Activated B cell treated with CpG ODN at 0.5 μM for 24 hours (primary cell): ENCODE results near the gene CTSW. TPM values are rescaled to one million over a fixed set of nuclear protein-coding genes. Genes with fewer than 3 reads are reported as not detected.
A peak's percentile ranks its signal among the peaks of the same experiment; 100 is the strongest.

ENCODE experiments used
- ATAC-seq: fragments of 200-7000 bp; cut with Tn5 transposase; one replicate; pipeline ENCODE4 v1.10.0; 2021; ENCODE audit warnings: low read depth, mild to moderate bottlenecking, moderate library complexity
- CTCF ChIA-PET: fragments of 350-600 bp; sonication (Branson Sonifier 250); formaldehyde crosslinking; loops from one replicate; lab custom pipeline; 2021; ENCODE audit warnings: antibody characterized with exemption; lab: Charles Lee
- POLR2A ChIA-PET: fragments of 350-600 bp; sonication (Branson Sonifier 250); formaldehyde crosslinking; loops from one replicate; lab custom pipeline; 2021; ENCODE audit warnings: antibody characterized with exemption; lab: Charles Lee
- DNase-seq: peaks from one replicate; pipeline ENCODE4 v3.0.0; 2022
- H3K27ac Mint-ChIP-seq: one replicate; pipeline ENCODE4 v1.8.0; 2020; ENCODE audit warnings: mixed read lengths
- H3K27me3 Mint-ChIP-seq: one replicate; pipeline ENCODE4 v1.8.0; 2021; ENCODE audit warnings: mixed read lengths
- H3K36me3 Mint-ChIP-seq: one replicate; pipeline ENCODE4 v1.8.0; 2021; ENCODE audit warnings: low read depth, mixed read lengths
- H3K4me1 Mint-ChIP-seq: one replicate; pipeline ENCODE4 v1.8.0; 2021; ENCODE audit warnings: mixed read lengths
- H3K4me3 Mint-ChIP-seq: one replicate; pipeline ENCODE4 v1.8.0; 2020; ENCODE audit warnings: mild to moderate bottlenecking, mixed read lengths
- H3K9me3 Mint-ChIP-seq: one replicate; pipeline ENCODE4 v1.8.0; 2020; ENCODE audit warnings: mixed read lengths
- CTCF ChIP-seq: fragments of 200-600 bp; IDR thresholded peaks from one replicate; pipeline ENCODE4 v1.8.0; 2022; ENCODE audit warnings: antibody characterized with exemption, mild to moderate bottlenecking
- intact Hi-C: fragments of 100-400 bp; cut with micrococcal nuclease; formaldehyde crosslinking; loops from one replicate; pipeline ENCODE4 v1.15.1; 2024
- total RNA-seq: library from RNA; stranded (reverse); gene quantifications from 2 replicates; pipeline ENCODE4 v1.2.3, GENCODE V29; 2022

Gene CTSW
- total RNA-seq, 1 donor from 2014 or later = 0.93 TPM

DNA sequence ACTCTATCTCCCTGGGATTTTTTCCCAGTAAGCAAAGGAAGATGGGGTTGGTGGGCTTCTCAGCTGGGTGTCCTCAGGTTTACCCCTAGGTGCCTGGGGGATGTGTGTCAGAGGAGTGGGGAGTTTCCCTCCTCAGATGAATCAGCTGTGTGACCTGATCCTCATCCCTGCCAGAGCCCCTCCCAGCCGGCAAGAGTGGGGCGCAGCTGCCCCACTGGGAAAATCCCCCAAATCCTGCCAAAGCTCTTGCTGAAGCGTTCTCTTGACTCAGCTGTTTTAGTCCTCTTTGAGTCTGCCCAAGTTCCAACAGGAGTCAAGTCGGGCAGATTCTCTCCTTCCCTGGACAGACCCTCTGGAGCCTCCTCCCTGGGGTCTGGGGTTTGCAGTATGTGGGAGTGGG, 33.2 kb downstream of the CTSW start:
- TF ChIP-seq CTCF = no peak
- Mint-ChIP-seq H3K9me3 (no peaks in the 10 kb centered on the region), H3K36me3 (peaks cover 5% of the 10 kb centered on the region), H3K27ac (no peak overlapping the region), H3K4me1 (peaks cover 43% of the 10 kb centered on the region), H3K4me3 (no peak overlapping the region), H3K27me3 (peaks cover 15% of the 10 kb centered on the region)
- intact Hi-C loops = no loop called here
- ChIA-PET CTCF (no interaction called here), POLR2A (interaction anchor here (0.7 kb wide), 1 partner anchor 49 kb away, joined by 3 read pairs; no protein-coding TSS in a partner anchor)
- no peak for DNase-seq
- ATAC-seq = no peak

DNA sequence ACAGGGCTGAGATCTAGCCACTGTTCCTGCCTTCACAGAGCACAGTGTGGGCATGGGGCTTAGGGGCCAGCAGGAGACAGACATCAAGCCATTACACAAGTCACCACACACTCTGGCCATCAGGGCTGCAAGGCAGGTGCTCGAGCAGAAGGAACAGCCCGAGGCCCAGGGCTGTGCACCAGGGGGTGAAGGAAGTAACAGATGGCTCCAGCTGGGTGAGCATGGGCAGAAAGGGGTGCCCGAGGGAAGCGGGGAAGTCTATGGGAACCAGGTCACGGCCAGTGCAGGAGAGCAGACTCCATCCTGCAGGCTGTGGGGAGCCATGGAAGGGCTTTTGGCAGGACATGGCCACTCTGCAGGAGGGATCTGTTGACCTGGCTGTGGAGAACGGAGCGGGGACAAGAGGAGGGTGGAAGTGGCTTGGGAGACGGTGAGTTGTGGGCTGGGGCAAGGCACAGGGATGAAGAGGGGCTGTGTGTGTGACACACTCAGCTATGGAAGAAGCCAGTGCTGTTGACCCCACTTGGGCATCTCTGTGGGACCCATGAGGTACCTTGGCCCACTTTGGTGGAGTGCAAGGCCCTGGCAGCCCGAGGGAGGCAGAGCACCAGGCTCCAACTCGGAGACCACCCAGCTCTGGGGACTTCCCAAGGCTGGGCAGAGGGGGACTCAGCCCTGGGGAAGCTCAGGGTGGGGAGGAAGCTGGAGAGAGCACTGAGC, 35.6 kb downstream of the CTSW start:
- no peak for ATAC-seq
- H3K9me3 Mint-ChIP-seq = no peaks in the 10 kb centered on the region
- peaks cover 5% of the 10 kb centered on the region for H3K27me3 Mint-ChIP-seq
- intact Hi-C loops = no loop called here
- H3K4me1 Mint-ChIP-seq = peaks cover 50% of the 10 kb centered on the region
- ChIA-PET POLR2A (interaction anchor here (0.5 to 2.3 kb wide), 7 partner anchors 21 to 1048 kb away, joined by 3 to 18 read pairs (median 6); partner anchors contain the start of genes CCDC85B and FIBP), CTCF (interaction anchor here (0.8 to 1.6 kb wide), 2 partner anchors 27 to 73 kb away, joined by 3 to 6 read pairs; partner anchors contain the start of gene FIBP)
- peaks cover 9% of the 10 kb centered on the region for H3K36me3 Mint-ChIP-seq
- H3K27ac Mint-ChIP-seq = peak overlapping the region; percentile 28
- TF ChIP-seq CTCF = no peak
- peak overlapping the region; percentile 2 for H3K4me3 Mint-ChIP-seq
- DNase-seq = no peak

DNA sequence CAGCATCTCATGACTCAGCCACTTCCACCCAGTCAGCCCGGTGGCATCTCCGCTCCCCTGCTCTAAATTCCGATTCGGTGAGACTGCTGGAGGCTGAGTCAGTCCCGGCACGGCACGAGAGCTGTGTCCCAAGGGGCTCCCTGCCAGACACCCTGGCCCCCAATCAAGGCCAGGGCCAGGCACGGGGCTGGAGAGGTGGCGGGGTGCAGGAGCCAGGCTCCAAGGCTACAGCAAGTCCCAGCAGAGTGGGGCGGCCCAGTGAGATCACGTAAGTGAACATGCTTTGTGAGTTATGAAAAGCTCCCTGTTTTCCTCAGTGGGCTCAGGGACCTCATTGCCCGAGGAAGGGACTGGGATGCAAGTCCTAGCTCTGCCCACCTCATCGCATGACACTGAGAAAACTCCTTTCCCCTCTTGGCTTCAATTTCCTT, 36.2 kb downstream of the CTSW start:
- no peak for ATAC-seq
- Mint-ChIP-seq H3K36me3 (peaks cover 9% of the 10 kb centered on the region), H3K27me3 (peaks cover 3% of the 10 kb centered on the region), H3K4me1 (peaks cover 55% of the 10 kb centered on the region), H3K4me3 (no peak overlapping the region), H3K27ac (no peak overlapping the region), H3K9me3 (no peaks in the 10 kb centered on the region)
- POLR2A ChIA-PET = interaction anchor here (0.5 to 2.3 kb wide), 6 partner anchors 22 to 1047 kb away, joined by 3 to 18 read pairs (median 5); partner anchors contain the start of genes CCDC85B and FIBP
- CTCF ChIA-PET = interaction anchor here (1.6 kb wide), 1 partner anchor 27 kb away, joined by 6 read pairs; the partner anchor contains the start of gene FIBP
- no peak for TF ChIP-seq CTCF
- no peak for DNase-seq
- intact Hi-C loops = no loop called here

DNA sequence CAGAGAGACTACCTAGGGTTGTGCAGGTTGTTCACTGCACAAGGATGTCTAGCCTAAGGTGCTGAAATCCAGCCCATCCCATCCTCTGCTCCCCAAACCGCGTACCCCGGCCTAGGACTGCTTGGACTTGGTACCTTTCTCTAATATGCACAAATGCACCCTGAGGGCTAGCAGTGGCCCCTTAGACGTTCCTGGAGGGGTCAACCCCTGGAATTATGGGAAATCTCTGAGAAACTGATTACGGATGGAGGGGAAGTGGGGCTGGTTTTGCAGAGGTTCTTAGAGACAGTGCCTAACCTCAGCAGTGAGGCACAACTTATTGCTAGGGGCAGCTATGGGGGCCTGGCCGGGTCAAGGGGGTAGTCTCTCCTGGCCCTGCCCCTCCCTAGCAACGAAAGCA, 36.8 kb downstream of the CTSW start:
- no peak for TF ChIP-seq CTCF
- Mint-ChIP-seq H3K27me3 (peaks cover 3% of the 10 kb centered on the region), H3K36me3 (peaks cover 9% of the 10 kb centered on the region), H3K4me1 (peaks cover 55% of the 10 kb centered on the region), H3K9me3 (no peaks in the 10 kb centered on the region), H3K27ac (no peak overlapping the region), H3K4me3 (peak overlapping the region; percentile 53)
- DNase-seq = no peak
- no peak for ATAC-seq
- CTCF ChIA-PET = interaction anchor here (1.6 kb wide), 1 partner anchor 28 kb away, joined by 6 read pairs; the partner anchor contains the start of gene FIBP
- intact Hi-C loops = no loop called here
- POLR2A ChIA-PET = interaction anchor here (1.0 to 2.3 kb wide), 2 partner anchors 27 to 46 kb away, joined by 3 to 18 read pairs; partner anchors contain the start of genes CCDC85B and FIBP

- H3K36me3 Mint-ChIP-seq = peaks cover 12% of the 10 kb centered on the region
- POLR2A ChIA-PET = interaction anchor here (1.1 to 4.8 kb wide), 3 partner anchors 23 to 57 kb away, joined by 5 to 55 read pairs (median 13); partner anchors contain the start of genes CCDC85B, FIBP and MUS81
- intact Hi-C loops = no loop called here
These were observed 37.4 kb downstream of the CTSW start for GRCh38 chr11:65917077-65917433.

More at GRCh38 chr11:65917077-65917433, 37.4 kb downstream of the CTSW start:
- H3K4me1 Mint-ChIP-seq = peaks cover 51% of the 10 kb centered on the region
- no peaks in the 10 kb centered on the region for H3K27me3 Mint-ChIP-seq
- no peak for ATAC-seq
- peak overlapping the region; percentile 53 for H3K4me3 Mint-ChIP-seq
- H3K27ac Mint-ChIP-seq = no peak overlapping the region
- no peaks in the 10 kb centered on the region for H3K9me3 Mint-ChIP-seq
- TF ChIP-seq CTCF = no peak
- CTCF ChIA-PET = interaction anchor here (1.3 kb wide), 1 partner anchor 27 kb away, joined by 3 read pairs; the partner anchor contains the start of gene CCDC85B
- no peak for DNase-seq
